MM.1S (cell line): ENCODE measurements around the gene FNTB.

Experiments used
- DNase-seq: peaks from one replicate; pipeline ENCODE4 v3.0.0-alpha.2; 2015
- H2AFZ ChIP-seq: fragments of 300-600 bp; sonication (generic); 2 replicates; pipeline ENCODE4 v1.6.0; 2016; ENCODE audit warnings: antibody characterized with exemption, low read length
- H3F3A ChIP-seq: fragments of 300-600 bp; sonication (generic); 2 replicates; pipeline ENCODE4 v1.6.1; 2016; ENCODE audit warnings: mild to moderate bottlenecking, antibody characterized with exemption, low read length, moderate library complexity, mixed read lengths; ENCODE audit not compliant: insufficient read depth
- H3K27ac ChIP-seq: fragments of 300-600 bp; sonication (generic); 2 replicates; pipeline ENCODE4 v1.5.1; 2016; ENCODE audit warnings: mild to moderate bottlenecking, low read length
- H3K27me3 ChIP-seq: fragments of 300-600 bp; sonication (generic); replicated peaks from 2 replicates; pipeline ENCODE4 v1.6.0; 2016; ENCODE audit warnings: low read length; ENCODE audit not compliant: insufficient read depth
- H3K36me3 ChIP-seq: fragments of 300-600 bp; sonication (generic); replicated peaks from 2 replicates; pipeline ENCODE4 v1.6.1; 2016; ENCODE audit warnings: mild to moderate bottlenecking, low read length, mixed read lengths; ENCODE audit not compliant: insufficient read depth
- H3K4me1 ChIP-seq: fragments of 300-600 bp; sonication (generic); 2 replicates; pipeline ENCODE4 v1.6.1; 2016; ENCODE audit warnings: low read length, mixed read lengths
- H3K4me2 ChIP-seq: fragments of 300-600 bp; sonication (generic); 2 replicates; pipeline ENCODE4 v1.6.0; 2016; ENCODE audit warnings: low read depth, low read length
- H3K4me3 ChIP-seq: fragments of 300-600 bp; sonication (generic); 2 replicates; pipeline ENCODE4 v1.5.1; 2016; ENCODE audit warnings: low read length, mixed read lengths
- H3K79me2 ChIP-seq: fragments of 300-600 bp; sonication (generic); 2 replicates; pipeline ENCODE4 v1.6.1; 2016; ENCODE audit warnings: mixed run types, low read length, mixed read lengths
- H3K9ac ChIP-seq: fragments of 300-600 bp; sonication (generic); 2 replicates; pipeline ENCODE4 v1.6.1; 2016; ENCODE audit warnings: low read length, mixed read lengths
- H3K9me2 ChIP-seq: fragments of 300-600 bp; sonication (generic); replicated peaks from 2 replicates; pipeline ENCODE4 v1.6.1; 2016; ENCODE audit warnings: mild to moderate bottlenecking, low read length, mixed read lengths; ENCODE audit not compliant: insufficient read depth
- H3K9me3 ChIP-seq: fragments of 300-600 bp; sonication (generic); replicated peaks from 2 replicates; pipeline ENCODE4 v1.6.1; 2016; ENCODE audit warnings: mild to moderate bottlenecking, low read length, mixed read lengths; ENCODE audit not compliant: insufficient read depth
- H4K20me1 ChIP-seq: fragments of 300-600 bp; sonication (generic); 2 replicates; pipeline ENCODE4 v1.6.1; 2016; ENCODE audit warnings: mild to moderate bottlenecking, low read length, moderate library complexity, mixed read lengths; ENCODE audit not compliant: insufficient read depth
- EZH2 ChIP-seq: fragments of 300-600 bp; sonication (generic); optimal IDR thresholded peaks from 2 replicates; pipeline ENCODE3; 2017; ENCODE audit warnings: low read depth, mild to moderate bottlenecking, antibody characterized with exemption, low read length, mixed read lengths
- EZH2phosphoT487 ChIP-seq: fragments of 300-600 bp; sonication (generic); IDR thresholded peaks from 2 replicates; pipeline ENCODE4 v1.6.1; 2018; ENCODE audit warnings: antibody characterized with exemption, low read length
- TF ChIP-seq, protein P1 (sequence below): fragments of 300-600 bp; sonication (generic); IDR thresholded peaks from 2 replicates; pipeline ENCODE4 v1.5.1; 2016; ENCODE audit warnings: antibody characterized with exemption, low read length, mixed read lengths

FNTB gene

DNA sequence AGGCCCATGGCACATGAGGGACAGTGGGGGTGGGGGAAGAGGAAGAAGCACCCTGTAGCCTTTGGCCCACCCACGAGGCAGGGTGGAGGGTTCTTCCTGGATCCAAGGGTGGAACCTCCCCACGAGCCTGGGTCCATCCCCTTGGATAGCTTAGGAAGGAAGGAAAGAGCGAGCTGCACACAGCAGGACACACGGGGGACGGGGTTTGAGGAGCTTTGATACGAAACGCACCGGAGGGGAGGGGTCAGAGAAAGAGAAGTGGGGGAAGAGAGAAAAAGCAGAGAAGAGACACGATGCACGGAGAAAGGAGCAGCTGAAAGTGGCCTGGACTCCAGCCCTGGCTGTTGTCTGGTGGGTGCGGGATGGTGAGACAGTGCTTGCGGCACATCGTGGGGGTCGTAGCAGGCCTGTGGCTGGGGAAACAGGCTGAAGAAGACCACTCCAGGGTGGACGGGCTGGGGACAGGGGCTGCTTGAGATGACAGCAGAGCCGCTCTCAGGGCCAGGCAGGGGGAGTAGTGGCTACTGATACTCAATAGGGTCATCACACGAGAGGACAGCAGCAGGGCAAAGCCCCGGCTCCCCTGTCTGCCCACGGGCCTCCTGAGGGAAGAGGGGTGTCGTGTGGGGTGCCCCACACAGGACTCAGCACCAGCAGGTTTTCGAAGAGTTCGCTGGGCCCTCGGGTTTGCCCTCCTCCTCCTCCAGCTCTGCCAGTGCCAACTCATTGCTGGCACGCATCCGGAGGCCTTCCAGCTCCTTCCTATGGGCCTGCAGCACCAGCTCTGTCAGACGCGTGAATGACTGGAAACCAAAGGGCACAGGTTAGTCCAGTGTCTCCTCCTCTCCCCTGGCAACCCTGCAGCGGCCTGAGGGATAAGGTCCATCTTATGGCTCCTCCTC, 38.7 kb upstream of the FNTB start:
- Histone ChIP-seq H3K9ac (no peak overlapping the region), H3K36me3 (no peaks in the 10 kb centered on the region), H3K4me2 (no peak overlapping the region), H3K4me3 (no peak overlapping the region), H3K79me2 (no peaks in the 10 kb centered on the region), H3K27ac (no peak overlapping the region), H3K9me2 (no peaks in the 10 kb centered on the region), H4K20me1 (no peaks in the 10 kb centered on the region), H3K9me3 (no peaks in the 10 kb centered on the region), H3K4me1 (no peaks in the 10 kb centered on the region), H3K27me3 (no peaks in the 10 kb centered on the region), H3F3A (no peaks in the 10 kb centered on the region), H2AFZ (no peak overlapping the region)
- TF ChIP-seq, protein P1, sequence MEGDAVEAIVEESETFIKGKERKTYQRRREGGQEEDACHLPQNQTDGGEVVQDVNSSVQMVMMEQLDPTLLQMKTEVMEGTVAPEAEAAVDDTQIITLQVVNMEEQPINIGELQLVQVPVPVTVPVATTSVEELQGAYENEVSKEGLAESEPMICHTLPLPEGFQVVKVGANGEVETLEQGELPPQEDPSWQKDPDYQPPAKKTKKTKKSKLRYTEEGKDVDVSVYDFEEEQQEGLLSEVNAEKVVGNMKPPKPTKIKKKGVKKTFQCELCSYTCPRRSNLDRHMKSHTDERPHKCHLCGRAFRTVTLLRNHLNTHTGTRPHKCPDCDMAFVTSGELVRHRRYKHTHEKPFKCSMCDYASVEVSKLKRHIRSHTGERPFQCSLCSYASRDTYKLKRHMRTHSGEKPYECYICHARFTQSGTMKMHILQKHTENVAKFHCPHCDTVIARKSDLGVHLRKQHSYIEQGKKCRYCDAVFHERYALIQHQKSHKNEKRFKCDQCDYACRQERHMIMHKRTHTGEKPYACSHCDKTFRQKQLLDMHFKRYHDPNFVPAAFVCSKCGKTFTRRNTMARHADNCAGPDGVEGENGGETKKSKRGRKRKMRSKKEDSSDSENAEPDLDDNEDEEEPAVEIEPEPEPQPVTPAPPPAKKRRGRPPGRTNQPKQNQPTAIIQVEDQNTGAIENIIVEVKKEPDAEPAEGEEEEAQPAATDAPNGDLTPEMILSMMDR = no peak
- no peak for TF ChIP-seq EZH2phosphoT487
- no peak for TF ChIP-seq EZH2
- DNase-seq = no peak

DNA sequence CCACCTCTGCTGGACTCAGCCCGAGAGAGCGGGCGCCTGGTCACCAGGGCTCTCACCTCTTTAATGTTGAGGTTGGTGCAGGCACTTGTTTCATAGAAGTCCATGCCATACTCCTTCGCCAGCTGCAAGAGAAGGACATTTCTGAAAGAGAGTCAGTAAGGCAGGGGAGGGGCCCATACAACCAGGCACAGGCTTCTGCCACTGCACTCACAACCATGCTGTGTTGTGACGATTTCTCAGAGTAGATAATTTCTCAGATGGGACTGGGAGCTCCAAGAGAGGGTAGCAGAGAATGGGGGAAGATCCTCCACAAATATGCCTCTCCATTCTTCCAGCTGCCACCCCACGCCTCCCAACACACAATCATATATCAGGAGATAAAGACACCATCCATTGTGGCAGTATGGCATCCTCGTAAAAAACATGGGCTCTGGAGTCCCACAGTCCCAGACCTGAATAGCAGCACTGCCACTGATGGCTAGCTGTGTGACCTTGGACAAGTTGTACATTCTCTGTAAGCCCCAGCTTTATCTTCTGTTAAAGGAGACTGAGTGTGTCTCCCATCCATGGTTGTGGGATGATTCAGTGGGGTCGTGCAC, 38.0 kb upstream of the FNTB start:
- Histone ChIP-seq H3K4me1 (no peaks in the 10 kb centered on the region), H3K4me2 (no peak overlapping the region), H4K20me1 (no peaks in the 10 kb centered on the region), H3K4me3 (no peak overlapping the region), H3K9ac (no peak overlapping the region), H3F3A (no peaks in the 10 kb centered on the region), H3K9me3 (no peaks in the 10 kb centered on the region), H3K27ac (no peak overlapping the region), H3K36me3 (no peaks in the 10 kb centered on the region), H3K79me2 (no peaks in the 10 kb centered on the region), H3K27me3 (no peaks in the 10 kb centered on the region), H3K9me2 (no peaks in the 10 kb centered on the region), H2AFZ (no peak overlapping the region)
- no peak for TF ChIP-seq EZH2phosphoT487
- TF ChIP-seq EZH2 = no peak
- TF ChIP-seq, protein P1 = no peak
- DNase-seq = no peak

DNA sequence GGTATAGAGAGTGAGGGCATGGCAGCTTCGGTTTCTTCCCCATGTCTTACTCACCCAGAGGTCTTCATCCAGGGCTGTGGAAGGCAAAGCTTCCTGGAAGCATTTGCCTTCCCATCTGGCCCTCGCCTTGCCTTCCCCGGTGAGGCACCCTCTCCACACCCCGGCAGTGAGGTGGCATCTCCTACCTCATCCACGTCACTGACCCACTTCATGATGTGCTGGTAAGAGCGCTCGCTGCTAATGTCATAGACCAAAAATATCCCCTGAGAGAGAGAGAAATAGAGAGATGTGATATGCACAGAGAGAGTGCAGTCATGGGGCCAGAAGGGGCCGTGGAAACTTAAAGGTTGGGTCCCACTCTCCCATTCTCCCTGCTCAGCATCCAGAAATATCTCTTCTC, 35.8 kb upstream of the FNTB start:
- no peaks in the 10 kb centered on the region for H3F3A ChIP-seq
- no peaks in the 10 kb centered on the region for H3K36me3 ChIP-seq
- H3K9me2 ChIP-seq = no peaks in the 10 kb centered on the region
- no peak overlapping the region for H3K9ac ChIP-seq
- no peak overlapping the region for H3K4me2 ChIP-seq
- no peak overlapping the region for H3K4me3 ChIP-seq
- H3K27ac ChIP-seq = no peak overlapping the region
- TF ChIP-seq, protein P1 = no peak
- TF ChIP-seq EZH2 (no peak), EZH2phosphoT487 (no peak)
- no peaks in the 10 kb centered on the region for H3K27me3 ChIP-seq
- no peaks in the 10 kb centered on the region for H3K79me2 ChIP-seq
- no peaks in the 10 kb centered on the region for H3K9me3 ChIP-seq
- H3K4me1 ChIP-seq = no peaks in the 10 kb centered on the region
- H2AFZ ChIP-seq = no peak overlapping the region
- H4K20me1 ChIP-seq = no peaks in the 10 kb centered on the region
- DNase-seq = no peak
